H1 (cell line): ENCODE results near the gene PCID2. TPM values are rescaled to one million over a fixed set of nuclear protein-coding genes. Genes with fewer than 3 reads are reported as not detected.
A peak's percentile ranks its signal among the peaks of the same experiment; 100 is the strongest.

ENCODE experiments used
- CTCF ChIA-PET: fragments of 300-600 bp; sonication (Branson Sonifier 250); formaldehyde crosslinking; loops from one replicate; lab custom pipeline; 2021; ENCODE audit not compliant: partially characterized antibody; lab: Charles Lee
- POLR2A ChIA-PET: fragments of 300-600 bp; sonication (Branson Sonifier 250); formaldehyde crosslinking; loops from one replicate; lab custom pipeline; 2021; ENCODE audit warnings: inconsistent platforms; ENCODE audit not compliant: partially characterized antibody; lab: Charles Lee
- DNase-seq, 2 experiments: peaks; one replicate each; pipeline versions ENCODE4 v3.0.0 to v3.0.0-alpha.2; 2010 to 2022; ENCODE audit warnings: low spot score in 2 of 2, low read depth in 1 of 2, mixed read lengths in 1 of 2
- FAIRE-seq: peaks from 2 replicates; lab custom pipeline; 2011; peaks lifted over from hg19 to GRCh38; lab: Jason Lieb, UNC
- H2AFZ ChIP-seq: 2 replicates; pipeline ENCODE4 v1.8.1; 2012; ENCODE audit warnings: low read length, inconsistent platforms
- H2AK5ac ChIP-seq: 2 replicates; pipeline ENCODE4 v1.6.1; 2013; ENCODE audit warnings: low read depth, low read length
- H2BK120ac ChIP-seq: replicated peaks from 2 replicates; pipeline ENCODE3; 2013; ENCODE audit warnings: low read depth, low read length, inconsistent platforms
- H2BK12ac ChIP-seq: 2 replicates; pipeline ENCODE4 v1.6.1; 2013; ENCODE audit warnings: low read depth, low read length
- H2BK15ac ChIP-seq: 2 replicates; pipeline ENCODE4 v1.6.1; 2013; ENCODE audit warnings: low read length
- H2BK20ac ChIP-seq: 2 replicates; pipeline ENCODE4 v1.6.1; 2013; ENCODE audit warnings: low read length
- H2BK5ac ChIP-seq: 2 replicates; pipeline ENCODE4 v1.6.1; 2013; ENCODE audit warnings: low read depth, low read length
- H3K14ac ChIP-seq: 2 replicates; pipeline ENCODE4 v1.6.1; 2013; ENCODE audit warnings: inconsistent platforms; ENCODE audit not compliant: insufficient read length
- H3K18ac ChIP-seq: 2 replicates; pipeline ENCODE4 v1.6.1; 2013; ENCODE audit warnings: low read length; ENCODE audit errors: extremely low read depth
- H3K23ac ChIP-seq: 2 replicates; pipeline ENCODE4 v1.6.1; 2013; ENCODE audit warnings: inconsistent platforms; ENCODE audit not compliant: insufficient read length
- H3K23me2 ChIP-seq: 2 replicates; pipeline ENCODE4 v1.6.1; 2013; ENCODE audit warnings: low read depth, low read length
- H3K27ac ChIP-seq: 2 replicates; pipeline ENCODE4 v1.6.1; 2011; ENCODE audit warnings: low read depth, low read length, inconsistent platforms
- H3K27me3 ChIP-seq, 4 experiments: replicated peaks in 1 of 4; 1 replicate in 1 of 4; 2 replicates in 3 of 4; pipeline versions ENCODE4 v1.6.1 to v1.8.1; 2011 to 2013; ENCODE audit warnings: low read length in 3 of 4, mild to moderate bottlenecking in 3 of 4, inconsistent platforms in 2 of 4, mixed read lengths in 2 of 4, moderate library complexity in 1 of 4; ENCODE audit not compliant: control insufficient read depth in 3 of 4, insufficient read depth in 3 of 4; ENCODE audit errors: extremely low read depth in 1 of 4
- H3K36me3 ChIP-seq, 4 experiments: 2 replicates each; pipeline versions ENCODE4 v1.6.1 to v1.8.1; 2011 to 2013; ENCODE audit warnings: mild to moderate bottlenecking in 4 of 4, low read length in 3 of 4, moderate library complexity in 2 of 4, control low read depth in 1 of 4, inconsistent platforms in 1 of 4; ENCODE audit not compliant: insufficient read depth in 4 of 4, control insufficient read depth in 2 of 4
- H3K4ac ChIP-seq: replicated peaks from 2 replicates; pipeline ENCODE3; 2013; ENCODE audit warnings: low read length, low read depth, mixed read lengths, inconsistent platforms; ENCODE audit not compliant: insufficient read length
- H3K4me1 ChIP-seq, 4 experiments: replicated peaks in 1 of 4; 1 replicate in 1 of 4; 2 replicates in 3 of 4; pipeline versions ENCODE4 v1.6.1 to v1.8.1; 2011 to 2013; ENCODE audit warnings: low read length in 3 of 4, inconsistent platforms in 2 of 4, mixed read lengths in 1 of 4; ENCODE audit not compliant: insufficient read depth in 4 of 4, control insufficient read depth in 3 of 4
- H3K4me2 ChIP-seq, 2 experiments: 2 replicates each; pipeline versions ENCODE4 v1.6.1 to v1.8.1; 2011 to 2013; ENCODE audit warnings: low read depth in 2 of 2, low read length in 2 of 2, control low read depth in 1 of 2, inconsistent platforms in 1 of 2, mild to moderate bottlenecking in 1 of 2; ENCODE audit not compliant: insufficient read depth in 1 of 2
- H3K4me3 ChIP-seq, 4 experiments: fragments of 200-600, 300-600 bp in 1 of 4; sonication (generic), shearing (Covaris generic), sonication (Bioruptor Twin) in 1 of 4; 2 replicates each; pipeline versions ENCODE4 v1.5.1 to v1.8.1; 2011 to 2016; ENCODE audit warnings: low read length in 4 of 4, low read depth in 3 of 4, control low read depth in 2 of 4, inconsistent platforms in 2 of 4, mild to moderate bottlenecking in 2 of 4, mixed read lengths in 1 of 4, moderate library complexity in 1 of 4; ENCODE audit not compliant: insufficient read depth in 2 of 4; ENCODE audit errors: extremely low read depth in 1 of 4
- H3K56ac ChIP-seq: replicated peaks from 2 replicates; pipeline ENCODE3; 2013; ENCODE audit warnings: low read depth, mild to moderate bottlenecking, mixed read lengths, low read length, inconsistent platforms; ENCODE audit not compliant: insufficient read length
- H3K79me1 ChIP-seq: 2 replicates; pipeline ENCODE4 v1.6.1; 2013; ENCODE audit warnings: low read depth, low read length, control low read depth
- H3K79me2 ChIP-seq, 2 experiments: 2 replicates each; pipeline versions ENCODE4 v1.6.1 to v1.8.1; 2012 to 2013; ENCODE audit warnings: low read length in 2 of 2, mild to moderate bottlenecking in 2 of 2, inconsistent platforms in 1 of 2; ENCODE audit not compliant: insufficient read depth in 2 of 2, control insufficient read depth in 1 of 2
- H3K9ac ChIP-seq, 4 experiments: replicated peaks in 1 of 4; 1 replicate in 1 of 4; 2 replicates in 3 of 4; pipeline versions ENCODE4 v1.6.1 to v1.8.1; 2011 to 2013; ENCODE audit warnings: low read depth in 3 of 4, low read length in 3 of 4, control low read depth in 2 of 4, mild to moderate bottlenecking in 2 of 4, moderate library complexity in 2 of 4, inconsistent platforms in 1 of 4; ENCODE audit errors: extremely low read depth in 1 of 4
- H3K9me3 ChIP-seq, 2 experiments: 2 replicates each; pipeline versions ENCODE4 v1.6.1 to v1.8.1; 2012 to 2013; ENCODE audit warnings: mild to moderate bottlenecking in 2 of 2, moderate library complexity in 2 of 2, control low read depth in 1 of 2, inconsistent platforms in 1 of 2, low read depth in 1 of 2, low read length in 1 of 2, mixed read lengths in 1 of 2; ENCODE audit not compliant: insufficient read depth in 2 of 2
- H4K20me1 ChIP-seq, 2 experiments: replicated peaks in 1 of 2; 2 replicates each; pipeline versions ENCODE3 to v1.8.1; 2011 to 2013; ENCODE audit warnings: inconsistent platforms in 2 of 2, low read length in 2 of 2, mild to moderate bottlenecking in 1 of 2; ENCODE audit not compliant: insufficient read depth in 2 of 2, control insufficient read depth in 1 of 2
- H4K5ac ChIP-seq: 2 replicates; pipeline ENCODE4 v1.6.1; 2013; ENCODE audit warnings: low read length, low read depth, mixed read lengths, inconsistent platforms; ENCODE audit not compliant: insufficient read length
- H4K8ac ChIP-seq: 2 replicates; pipeline ENCODE4 v1.8.0; 2013; ENCODE audit warnings: mild to moderate bottlenecking, moderate library complexity, low read length, inconsistent platforms; ENCODE audit not compliant: insufficient read depth; ENCODE audit errors: extremely low read depth
- H4K91ac ChIP-seq: replicated peaks from 2 replicates; pipeline ENCODE3; 2013; ENCODE audit warnings: low read length, mixed read lengths, inconsistent platforms; ENCODE audit not compliant: insufficient read length
- ASH2L ChIP-seq: fragments of 200-600, 300-600 bp; sonication (generic); IDR thresholded peaks from one replicate; pipeline ENCODE4 v1.7.1; 2017; ENCODE audit warnings: low read length
- JUND ChIP-seq: IDR thresholded peaks from 2 replicates; pipeline ENCODE4 v1.6.1; 2011; ENCODE audit warnings: mild to moderate bottlenecking, improper control_type of control experiment, low read length
- NANOG ChIP-seq: IDR thresholded peaks from 2 replicates; pipeline ENCODE4 v1.6.1; 2011; ENCODE audit warnings: low read length, low read depth, mild to moderate bottlenecking, inconsistent platforms; ENCODE audit not compliant: insufficient read depth, poor library complexity, severe bottlenecking
- POLR2AphosphoS5 ChIP-seq: IDR thresholded peaks from 2 replicates; pipeline ENCODE4 v1.6.1; 2011; ENCODE audit warnings: low read depth, low read length
- SAP30 ChIP-seq: fragments of 300-600 bp; sonication (generic); IDR thresholded peaks from 2 replicates; pipeline ENCODE4 v1.7.1; 2012; ENCODE audit warnings: low read length, moderate library complexity, mild to moderate bottlenecking, inconsistent platforms; ENCODE audit not compliant: insufficient read depth, insufficient replicate concordance
- SIN3A ChIP-seq, 2 experiments: IDR thresholded peaks in 1 of 2; conservative IDR thresholded peaks in 1 of 2; 2 replicates each; pipeline ENCODE4 v1.6.1; 2011 to 2012; ENCODE audit warnings: low read length in 2 of 2, improper control_type of control experiment in 1 of 2, low read depth in 1 of 2, mild to moderate bottlenecking in 1 of 2
- SP4 ChIP-seq: IDR thresholded peaks from 2 replicates; pipeline ENCODE4 v1.6.1; 2012; ENCODE audit warnings: low read length, inconsistent platforms
- YY1 ChIP-seq: IDR thresholded peaks from 2 replicates; pipeline ENCODE4 v1.6.1; 2011; ENCODE audit warnings: low read depth, mild to moderate bottlenecking, low read length
- WGBS, 2 experiments: shearing (Covaris generic) in 1 of 2; methylation state at CpG; one replicate each; pipeline versions ENCODE4 v1.1.6 to v1.1.7; 2013 to 2015; ENCODE audit warnings: low lambda C conversion rate in 2 of 2, mixed read lengths in 2 of 2, inconsistent platforms in 1 of 2, low coverage in 1 of 2, missing lambda C conversion rate in 1 of 2; ENCODE audit not compliant: insufficient replicate concordance in 2 of 2, insufficient coverage in 1 of 2, insufficient read length in 1 of 2; ENCODE audit errors: extremely low coverage in 1 of 2, missing lambda C conversion rate in 1 of 2; 5-methylcytosine and 5-hydroxymethylcytosine counted together
- polyA plus RNA-seq, 7 experiments: library from polyadenylated mRNA; depleted of rRNA in 3 of 7; stranded (reverse) in 5 of 7; unstranded in 2 of 7; fragments of >200 nt in 5 of 7; fragments of 200-250 nt in 2 of 7; gene quantifications; 1 replicate in 5 of 7; 2 replicates in 1 of 7; 4 replicates in 1 of 7; pipeline versions ENCODE4 v1.2.1 to v1.2.3, GENCODE V29; 2011 to 2013; ENCODE audit warnings: missing spikeins in 2 of 7, mixed read lengths in 2 of 7
- total RNA-seq: library from RNA; stranded (reverse); fragmentation: NEBNext Ultra II Directional; extraction: Animal tissue kit (Norgen Biotek cat#: 25700); gene quantifications from 2 replicates; pipeline ENCODE4 v1.2.1, GENCODE V29; 2021

Gene PCID2
- total and polyA plus RNA-seq, 2 of the 8 experiments (the other 6 are each of a cell fraction or from before 2014, with no cell fraction given): 72.4 to 72.8 TPM

DNA sequence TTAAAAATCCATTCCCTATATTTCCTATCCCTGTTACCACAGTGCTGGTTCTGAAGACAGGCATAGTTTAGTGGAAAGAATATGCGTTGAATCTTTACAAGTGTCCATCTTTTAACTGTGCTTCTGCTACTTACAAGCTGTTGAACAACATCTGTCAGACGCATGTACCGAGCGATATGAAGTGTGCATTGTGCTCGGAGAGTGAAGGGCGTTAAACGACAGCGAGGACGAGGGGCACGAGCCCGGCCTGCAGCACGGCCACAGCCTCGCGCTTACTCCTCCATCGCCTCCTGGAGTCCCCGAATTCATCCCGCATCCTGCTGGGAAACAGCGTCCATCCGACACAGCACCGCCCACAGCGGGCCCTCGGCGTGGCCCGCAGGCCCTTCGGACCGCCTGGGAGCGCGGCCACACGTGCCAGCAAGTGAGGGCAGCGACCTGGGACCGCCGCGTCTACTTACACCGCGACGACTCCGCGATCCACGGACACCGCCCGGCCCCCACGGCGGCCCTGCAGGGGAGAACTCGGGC, 514 bp downstream of the PCID2 start:
- Histone ChIP-seq H3K4me2 (peak overlapping the region; percentile 68 to 95), H2AK5ac (no peak overlapping the region; the same call in 1 of the 2 replicates), H2BK5ac (peak overlapping the region; percentile 92), H3K4me3 (peak overlapping the region; percentile 77 to 93 (median 84)), H4K5ac (peak overlapping the region; percentile 72), H4K8ac (peak overlapping the region; percentile 99), H3K27me3 (no peaks in the 10 kb centered on the region), H2BK15ac (peak overlapping the region; percentile 76; the same call in 1 of the 2 replicates), H3K23me2 (peaks cover 5% of the 10 kb centered on the region), H3K9me3 (no peaks in the 10 kb centered on the region), H3K18ac (peak overlapping the region; percentile 51; the same call in 1 of the 2 replicates), H3K4me1 (peaks cover 2 to 7% (median 3%) of the 10 kb centered on the region in 4 experiments; a peak in 5 of 7 replicates), H2BK20ac (no peak overlapping the region), H2BK120ac (no peak overlapping the region), H2AFZ (peak overlapping the region; percentile 43; the same call in 1 of the 2 replicates), H4K91ac (peak overlapping the region; percentile 61), H3K9ac (peak overlapping the region; percentile 60 to 92 (median 92)), H3K79me1 (peaks cover 20% of the 10 kb centered on the region), H3K23ac (no peak overlapping the region), H2BK12ac (peak overlapping the region; percentile 72; the same call in 1 of the 2 replicates), H3K79me2 (peaks cover 42 to 84% of the 10 kb centered on the region in 2 experiments), H4K20me1 (peaks cover 10 to 27% of the 10 kb centered on the region in 2 experiments), H3K56ac (peak overlapping the region; percentile 71), H3K14ac (no peak overlapping the region)
- FAIRE-seq: no peak
- DNase-seq: peak in 1 of 2 experiments; percentile 67
- WGBS, 2 experiments: 3% methylated on average over 43 of the region's 44 CpGs; no CpG with 5 or more reads in 1 of the 2 experiments
- POLR2A ChIA-PET: interaction anchor here (0.9 to 3.7 kb wide), 12 partner anchors 11 to 307 kb away, joined by 3 to 26 read pairs (median 4); partner anchors contain the start of genes GRTP1, LAMP1 and MCF2L
- CTCF ChIA-PET: interaction anchor here (1.5 kb wide), 1 partner anchor 10 kb away, joined by 6 read pairs; no protein-coding TSS in a partner anchor
- no peak; the same call in 1 of the 2 replicates for TF ChIP-seq POLR2AphosphoS5
- TF ChIP-seq SIN3A (conservative IDR thresholded peaks at IDR 0.05 in 1 of 2, IDR thresholded peaks at IDR 0.05 in 1 of 2; ENCODE audit: low read depth in 1 of 2, low read length in 2 of 2): no peak
- TF ChIP-seq YY1: no peak
- no peak for TF ChIP-seq ASH2L
- no peak for TF ChIP-seq SAP30
- TF ChIP-seq JUND: no peak
- no peak for TF ChIP-seq NANOG
- no peak for TF ChIP-seq SP4
- TF ChIP-seq, all 59 proteins: peak for 0
- peak overlapping the region; percentile 97 for H3K27ac ChIP-seq
- H3K4ac ChIP-seq: peak overlapping the region; percentile 69
- peaks cover 0 to 17% (median 1%) of the 10 kb centered on the region in 4 experiments; a peak in 4 of 8 replicates for H3K36me3 ChIP-seq
